DOHH2 (cell line): Measurements from ENCODE around the gene CELF1.

Experiments used
- H3F3A ChIP-seq: fragments of 200-600 bp; sonication (generic), shearing (Covaris generic); 2 replicates; pipeline ENCODE4 v1.6.0; 2016; ENCODE audit warnings: antibody characterized with exemption, mild to moderate bottlenecking; ENCODE audit not compliant: control insufficient read depth, insufficient read depth
- H3K27ac ChIP-seq: fragments of 200-600 bp; sonication (generic); 2 replicates; pipeline ENCODE4 v1.5.1; 2014; ENCODE audit warnings: low read depth, mild to moderate bottlenecking, low read length, moderate library complexity
- H3K27me3 ChIP-seq: fragments of 200-600 bp; sonication (generic); 2 replicates; pipeline ENCODE4 v1.6.1; 2014; ENCODE audit warnings: mild to moderate bottlenecking, low read length, mixed read lengths; ENCODE audit not compliant: control insufficient read depth
- H3K36me3 ChIP-seq: fragments of 200-600 bp; sonication (generic); 2 replicates; pipeline ENCODE4 v1.6.1; 2014; ENCODE audit warnings: mild to moderate bottlenecking, low read length, moderate library complexity, mixed read lengths; ENCODE audit not compliant: control insufficient read depth
- H3K4me1 ChIP-seq: fragments of 200-600 bp; sonication (generic); 2 replicates; pipeline ENCODE4 v1.6.1; 2014; ENCODE audit warnings: mild to moderate bottlenecking, low read length, mixed read lengths; ENCODE audit not compliant: control insufficient read depth
- H3K4me2 ChIP-seq: fragments of 200-600 bp; sonication (generic); 2 replicates; pipeline ENCODE4 v1.6.0; 2014; ENCODE audit warnings: mild to moderate bottlenecking, low read length, moderate library complexity
- H3K4me3 ChIP-seq: fragments of 200-600 bp; sonication (generic); 2 replicates; pipeline ENCODE4 v1.5.1; 2014; ENCODE audit warnings: mild to moderate bottlenecking, low read length, mixed read lengths
- H3K79me2 ChIP-seq: fragments of 200-600 bp; sonication (generic); 2 replicates; pipeline ENCODE4 v1.6.1; 2014; ENCODE audit warnings: mild to moderate bottlenecking, low read length, mixed read lengths; ENCODE audit not compliant: control insufficient read depth
- H3K9me2 ChIP-seq: fragments of 200-600 bp; sonication (generic); replicated peaks from 2 replicates; pipeline ENCODE4 v1.6.1; 2014; ENCODE audit warnings: mild to moderate bottlenecking, low read length, mixed read lengths; ENCODE audit not compliant: control insufficient read depth
- H3K9me3 ChIP-seq: fragments of 200-600 bp; sonication (generic); 2 replicates; pipeline ENCODE4 v1.6.1; 2014; ENCODE audit warnings: antibody characterized with exemption, low read length, mixed read lengths; ENCODE audit not compliant: control insufficient read depth, insufficient read depth
- H4K20me1 ChIP-seq: fragments of 200-600 bp; sonication (generic); 2 replicates; pipeline ENCODE4 v1.6.0; 2014; ENCODE audit warnings: low read depth, mild to moderate bottlenecking, antibody characterized with exemption, low read length, moderate library complexity; ENCODE audit not compliant: control insufficient read depth, insufficient read depth
- CTCF ChIP-seq: fragments of 200-600 bp; sonication (generic); IDR thresholded peaks from one replicate; pipeline ENCODE4 v1.5.1; 2014; ENCODE audit warnings: antibody characterized with exemption, mild to moderate bottlenecking, low read depth, low read length; ENCODE audit not compliant: poor library complexity, severe bottlenecking
- EZH2phosphoT487 ChIP-seq: fragments of 200-600 bp; sonication (generic); IDR thresholded peaks from 2 replicates; pipeline ENCODE4 v1.6.1; 2017; ENCODE audit warnings: borderline replicate concordance, mild to moderate bottlenecking, antibody characterized with exemption, low read length, moderate library complexity, mixed read lengths

CELF1 gene

GRCh38 chr11:47523490-47524225, 29.3 kb downstream of the CELF1 start:
- Histone ChIP-seq H4K20me1 (peaks cover 26% of the 10 kb centered on the region), H3K4me1 (peaks cover 71% of the 10 kb centered on the region), H3K4me3 (no peak overlapping the region), H3F3A (no peaks in the 10 kb centered on the region; the same call in none of the 2 replicates), H3K27me3 (no peaks in the 10 kb centered on the region), H3K36me3 (peaks cover 24% of the 10 kb centered on the region), H3K4me2 (peak overlapping the region; percentile 28), H3K9me3 (no peaks in the 10 kb centered on the region), H3K79me2 (peaks cover 100% of the 10 kb centered on the region), H3K9me2 (no peaks in the 10 kb centered on the region), H3K27ac (no peak overlapping the region)
- no peak for TF ChIP-seq CTCF
- TF ChIP-seq EZH2phosphoT487: no peak

GRCh38 chr11:47518212-47518964, 34.5 kb downstream of the CELF1 start:
- peak overlapping the region; percentile 37 for H3K27ac ChIP-seq
- H3K79me2 ChIP-seq: peaks cover 100% of the 10 kb centered on the region
- H3K4me2 ChIP-seq: peak overlapping the region; percentile 46
- H3F3A ChIP-seq: peaks cover 6% of the 10 kb centered on the region; the same call in 1 of the 2 replicates
- H3K4me1 ChIP-seq: peaks cover 66% of the 10 kb centered on the region
- H3K4me3 ChIP-seq: 0 out of 2 replicates have a peak overlapping the region, but pooled peaks have one; percentile 4
- H4K20me1 ChIP-seq: peaks cover 13% of the 10 kb centered on the region
- peaks cover 24% of the 10 kb centered on the region for H3K36me3 ChIP-seq
- no peaks in the 10 kb centered on the region for H3K27me3 ChIP-seq
- no peaks in the 10 kb centered on the region for H3K9me3 ChIP-seq
- H3K9me2 ChIP-seq: no peaks in the 10 kb centered on the region
- TF ChIP-seq EZH2phosphoT487: no peak
- no peak for TF ChIP-seq CTCF

- H3K36me3 ChIP-seq: peaks cover 24% of the 10 kb centered on the region
- no peak overlapping the region for H3K4me3 ChIP-seq
- peaks cover 70% of the 10 kb centered on the region for H3K4me1 ChIP-seq
- H3K9me2 ChIP-seq: no peaks in the 10 kb centered on the region
- H3K4me2 ChIP-seq: no peak overlapping the region
- H4K20me1 ChIP-seq: peaks cover 8% of the 10 kb centered on the region
- H3K27me3 ChIP-seq: no peaks in the 10 kb centered on the region
- no peaks in the 10 kb centered on the region for H3K9me3 ChIP-seq
- TF ChIP-seq EZH2phosphoT487: no peak
- no peak for TF ChIP-seq CTCF
- H3K27ac ChIP-seq: no peak overlapping the region
- peaks cover 6% of the 10 kb centered on the region; the same call in 1 of the 2 replicates for H3F3A ChIP-seq
- peaks cover 100% of the 10 kb centered on the region for H3K79me2 ChIP-seq
Measured at GRCh38 chr11:47516984-47517853, 35.7 kb downstream of the CELF1 start.
